Right ventricle myocardium superior (tissue), 1 donor: ENCODE results near the gene TCEAL9. TPM values are rescaled to one million over a fixed set of nuclear protein-coding genes. Genes with fewer than 3 reads are reported as not detected.

Experiments
- ATAC-seq: fragments of 200-7000 bp; cut with Tn5 transposase; one replicate; pipeline ENCODE4 v1.9.1; 2020; ENCODE audit warnings: mild to moderate bottlenecking; ENCODE audit not compliant: poor library complexity
- DNase-seq: peaks from one replicate; pipeline ENCODE4 v3.0.0-alpha.2; 2020
- intact Hi-C: fragments of 100-400 bp; cut with DNase I; formaldehyde crosslinking; loops from one replicate; pipeline ENCODE4 v1.11.2; 2022
- total RNA-seq: library from RNA; stranded (reverse); fragmentation: NEBNext Ultra II Directional; extraction: Animal tissue kit (Norgen Biotek cat#: 25700); gene quantifications from one replicate; pipeline ENCODE4 v1.2.1, GENCODE V29; 2021
- donor health status: DM: no; HTN: yes; CAD: no; lungs with severe emphysema.

TCEAL9 gene
- total RNA-seq, 1 donor from 2014 or later = 16.2 TPM

DNA sequence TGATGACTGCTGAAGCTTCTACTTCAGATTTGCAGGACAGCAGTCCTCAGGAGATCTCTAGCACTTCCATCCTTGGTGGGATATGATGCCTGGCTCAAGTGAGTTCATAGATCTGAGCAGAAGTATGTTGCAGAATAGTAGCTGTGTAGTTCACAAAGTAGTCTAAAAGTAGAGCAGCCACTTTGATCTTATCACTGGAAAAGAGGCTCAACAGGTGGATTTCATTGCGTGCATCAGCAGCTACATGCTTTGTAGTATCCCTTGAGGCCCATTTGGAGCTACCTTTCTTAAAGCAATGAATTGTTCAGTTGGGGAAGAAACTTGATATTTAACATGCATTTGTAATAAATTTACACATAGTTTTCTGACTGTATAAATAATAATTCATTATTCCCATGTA lies 50.0 kb downstream of the TCEAL9 start:
- ATAC-seq (no peak), DNase-seq (no peak)
- intact Hi-C loops = no loop called here

DNA sequence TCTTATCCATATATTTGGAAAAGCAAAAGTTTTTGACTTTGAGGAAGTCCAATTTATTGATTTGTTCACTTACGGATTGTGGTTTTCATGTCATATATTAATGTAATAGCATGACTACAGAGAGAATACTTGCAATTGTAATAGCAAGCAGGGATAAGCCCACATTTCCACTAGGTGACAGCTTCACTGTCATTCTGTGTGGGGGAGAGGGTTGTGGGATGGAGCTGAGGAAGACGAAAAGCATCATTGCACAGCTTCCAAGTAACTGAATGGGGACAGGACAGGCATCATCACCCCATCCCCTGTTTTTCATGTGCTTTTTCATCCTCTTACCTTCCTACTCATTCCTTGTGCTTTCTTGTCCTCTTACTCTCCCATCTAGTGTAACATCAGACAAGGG lies 51.5 kb downstream of the TCEAL9 start:
- intact Hi-C loops = no loop called here
- DNase-seq (no peak), ATAC-seq (no peak)

Other genes starting within 250 kb of the TCEAL9 start
- 30.5 TPM for gene BEX4, start 141.4 kb upstream of the TCEAL9 start, total RNA-seq
- 34.2 TPM for gene TCEAL8, start 101.4 kb upstream of the TCEAL9 start, total RNA-seq
- 0.32 TPM for gene TCEAL5, start 79.8 kb upstream of the TCEAL9 start, total RNA-seq
- 0.75 TPM for gene BEX2, start 45.5 kb upstream of the TCEAL9 start, total RNA-seq
- gene TCEAL7, start 26.3 kb upstream of the TCEAL9 start, total RNA-seq = 1.7 TPM
- 164 TPM for gene BEX3, start 20.0 kb downstream of the TCEAL9 start, total RNA-seq
- gene RAB40A, start 163.0 kb downstream of the TCEAL9 start, total RNA-seq = not detected
- 57.3 TPM for gene TCEAL4, start 229.0 kb downstream of the TCEAL9 start, total RNA-seq